Activated T-helper 1 cell treated with anti-CD3 and anti-CD28 coated beads, Interleukin-12 subunit alpha, Interleukin-12 subunit beta, Interleukin-2, Interleukin-4 antibody, amounts not matched to agents 30 ng/mL and 10 ng/mL and 1 ng/mL, durations not matched to agents 14 hours and 24 hours and 36 hours (primary cell): ENCODE data around the gene PPP1R13L. TPM values are rescaled to one million over a fixed set of nuclear protein-coding genes. Genes with fewer than 3 reads are reported as not detected.

Source experiments
- DNase-seq: peaks from one replicate; pipeline ENCODE4 v3.0.0; 2021; ENCODE audit warnings: low spot score
- H3K27ac Mint-ChIP-seq: one replicate; pipeline ENCODE4 v1.8.0; 2021; ENCODE audit warnings: mild to moderate bottlenecking, mixed read lengths
- H3K27me3 Mint-ChIP-seq: one replicate; pipeline ENCODE4 v1.8.0; 2022; ENCODE audit warnings: mild to moderate bottlenecking, moderate library complexity, mixed read lengths; ENCODE audit not compliant: insufficient read depth
- H3K36me3 Mint-ChIP-seq: one replicate; pipeline ENCODE4 v1.8.0; 2021; ENCODE audit warnings: low read depth, mixed read lengths
- H3K4me1 Mint-ChIP-seq: one replicate; pipeline ENCODE4 v1.8.0; 2021; ENCODE audit warnings: low read depth, mixed read lengths
- H3K4me3 Mint-ChIP-seq: one replicate; pipeline ENCODE4 v1.8.0; 2021; ENCODE audit warnings: mild to moderate bottlenecking, moderate library complexity, mixed read lengths
- H3K9me3 Mint-ChIP-seq: one replicate; pipeline ENCODE4 v1.8.0; 2021; ENCODE audit warnings: mixed read lengths
- intact Hi-C: fragments of 100-400 bp; cut with micrococcal nuclease; formaldehyde crosslinking; loops from one replicate; pipeline ENCODE4 v1.15.1; 2024
- total RNA-seq: library from RNA; stranded (reverse); gene quantifications from 2 replicates; pipeline ENCODE4 v1.2.3, GENCODE V29; 2022

The PPP1R13L gene
- total RNA-seq, 1 donor from 2014 or later = 8.9 TPM

GRCh38 chr19:45403272-45403671, 1.6 kb downstream of the PPP1R13L start:
- Mint-ChIP-seq H3K4me1 (peaks cover 49% of the 10 kb centered on the region), H3K4me3 (no peak overlapping the region), H3K36me3 (peaks cover 5% of the 10 kb centered on the region), H3K9me3 (no peaks in the 10 kb centered on the region), H3K27me3 (peaks cover 19% of the 10 kb centered on the region), H3K27ac (no peak overlapping the region)
- no peak for DNase-seq
- intact Hi-C loops = loop anchor here (10.0 kb wide), 1 partner anchor 592 kb away; the partner anchor contains the start of gene CCDC61

DNA sequence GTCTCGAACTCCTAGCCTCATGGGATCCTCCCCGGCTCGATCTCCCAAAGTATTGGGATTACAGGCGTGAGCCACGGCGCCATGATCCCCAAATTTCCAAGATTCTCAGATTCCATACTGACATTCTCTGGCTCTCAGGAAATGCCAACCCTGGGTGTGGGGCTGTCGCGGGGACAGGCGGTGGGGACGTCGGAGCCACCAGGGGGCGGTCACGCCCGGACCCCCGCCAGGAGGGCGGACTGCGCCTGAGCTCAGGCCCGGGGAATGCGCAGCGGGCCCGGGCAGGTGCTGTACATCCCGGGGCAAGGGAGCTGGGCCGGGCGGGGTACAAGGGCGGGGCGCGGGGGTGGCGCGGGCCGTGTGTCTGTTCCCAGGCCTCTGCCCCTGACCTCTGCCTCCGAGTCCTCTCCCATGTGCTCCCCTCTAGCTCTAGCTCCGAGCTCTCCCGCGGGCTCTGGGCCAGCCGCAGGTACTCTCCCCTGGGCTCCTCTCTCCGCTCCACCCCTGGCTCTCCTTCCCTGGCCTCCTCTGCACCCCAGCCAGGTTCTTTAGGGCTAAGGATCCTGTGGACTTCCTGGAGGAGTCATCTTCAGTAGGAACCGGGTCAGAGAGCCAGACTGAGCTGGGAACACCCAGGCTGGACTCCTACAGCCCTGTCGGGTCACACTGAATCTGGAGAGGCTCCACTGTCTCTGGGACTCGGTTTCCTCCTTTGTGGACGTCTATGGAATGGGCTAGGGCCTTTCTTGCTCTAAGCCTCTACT, 2.4 kb downstream of the PPP1R13L start:
- Mint-ChIP-seq H3K4me1 (peaks cover 43% of the 10 kb centered on the region), H3K27me3 (peaks cover 22% of the 10 kb centered on the region), H3K4me3 (no peak overlapping the region), H3K36me3 (peaks cover 5% of the 10 kb centered on the region), H3K9me3 (no peaks in the 10 kb centered on the region), H3K27ac (no peak overlapping the region)
- no peak for DNase-seq
- intact Hi-C loops = loop anchor here (10.0 kb wide), 1 partner anchor 592 kb away; the partner anchor contains the start of gene CCDC61

- Mint-ChIP-seq H3K4me1 (peaks cover 44% of the 10 kb centered on the region), H3K4me3 (no peak overlapping the region), H3K9me3 (no peaks in the 10 kb centered on the region), H3K27me3 (peaks cover 27% of the 10 kb centered on the region), H3K27ac (no peak overlapping the region), H3K36me3 (peaks cover 10% of the 10 kb centered on the region)
- intact Hi-C loops = loop anchor here (10.0 kb wide), 1 partner anchor 593 kb away; the partner anchor contains the start of gene CCDC61
- no peak for DNase-seq
These were observed 3.1 kb downstream of the PPP1R13L start for GRCh38 chr19:45401815-45402214.

- Mint-ChIP-seq H3K9me3 (no peaks in the 10 kb centered on the region), H3K4me3 (no peak overlapping the region), H3K27me3 (peaks cover 33% of the 10 kb centered on the region), H3K27ac (no peak overlapping the region), H3K4me1 (peaks cover 32% of the 10 kb centered on the region), H3K36me3 (peaks cover 11% of the 10 kb centered on the region)
- no peak for DNase-seq
- intact Hi-C loops = loop anchor here (10.0 kb wide), 1 partner anchor 595 kb away; the partner anchor contains the start of gene CCDC61
These were observed 4.7 kb downstream of the PPP1R13L start for GRCh38 chr19:45400192-45400591.

GRCh38 chr19:45395821-45396617, 8.8 kb downstream of the PPP1R13L start:
- no peak for DNase-seq
- Mint-ChIP-seq H3K36me3 (peaks cover 10% of the 10 kb centered on the region), H3K4me3 (no peak overlapping the region), H3K27me3 (peaks cover 22% of the 10 kb centered on the region), H3K27ac (no peak overlapping the region), H3K4me1 (peaks cover 8% of the 10 kb centered on the region), H3K9me3 (no peaks in the 10 kb centered on the region)
- intact Hi-C loops = no loop called here

DNA sequence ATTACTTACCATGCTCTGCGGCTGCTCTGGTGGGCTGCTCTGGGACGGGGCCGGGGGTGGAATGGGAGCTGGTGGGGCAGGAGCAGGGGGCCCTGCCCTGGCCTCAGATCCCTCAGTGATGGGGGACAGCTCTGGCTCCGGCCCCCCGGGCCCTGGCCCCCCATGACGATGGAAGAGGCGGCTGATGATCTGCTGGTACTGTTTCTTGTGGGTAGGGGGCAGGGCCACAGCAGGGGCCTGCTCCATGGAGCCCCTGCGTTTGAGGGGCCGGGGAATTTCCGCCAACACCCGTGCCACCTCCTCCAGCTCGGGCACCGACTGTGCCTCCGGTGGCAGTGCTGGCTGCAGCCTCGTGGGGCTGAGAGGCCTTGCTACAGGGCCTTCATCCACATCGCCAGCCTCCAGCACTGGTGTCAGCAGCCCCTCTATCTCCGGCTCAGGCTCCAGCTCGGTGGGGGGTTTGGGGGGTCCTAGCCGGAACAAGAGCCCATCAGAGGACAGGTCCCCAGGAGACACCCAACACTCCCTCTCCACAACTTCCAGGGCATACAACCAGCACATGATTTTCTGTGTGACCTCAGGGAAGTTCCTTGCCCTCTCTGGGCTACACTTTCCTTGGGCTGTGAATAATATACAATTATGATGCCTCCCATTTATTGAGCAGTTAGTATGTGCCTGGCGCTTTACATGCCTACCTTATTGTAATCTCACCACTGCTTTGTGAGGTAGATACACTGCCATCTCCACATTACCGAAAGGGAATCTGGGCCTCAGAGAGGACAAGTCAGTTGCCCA, 12.8 kb downstream of the PPP1R13L start:
- Mint-ChIP-seq H3K4me1 (no peaks in the 10 kb centered on the region), H3K27me3 (peaks cover 17% of the 10 kb centered on the region), H3K36me3 (peaks cover 4% of the 10 kb centered on the region), H3K9me3 (no peaks in the 10 kb centered on the region), H3K4me3 (no peak overlapping the region), H3K27ac (no peak overlapping the region)
- intact Hi-C loops = no loop called here
- DNase-seq = no peak

DNA sequence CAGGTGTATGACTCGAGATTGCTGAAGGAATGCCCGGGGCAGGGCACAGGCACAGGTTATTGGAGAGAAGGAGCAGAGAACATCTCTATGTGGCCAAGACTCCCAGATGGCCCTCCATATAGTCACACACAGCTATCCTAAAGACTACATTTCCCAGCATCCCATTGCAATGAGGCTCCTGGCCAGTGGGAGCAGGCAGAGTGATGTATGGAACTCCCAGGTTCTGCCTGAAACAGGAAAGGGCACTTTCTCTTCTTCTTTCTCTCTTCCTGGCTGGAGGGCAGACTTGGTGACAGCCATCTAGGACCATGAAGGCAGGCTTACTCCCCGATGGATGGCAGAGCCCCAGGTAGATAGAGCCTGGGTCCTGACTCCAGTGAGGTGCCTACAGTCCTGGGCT, 13.5 kb downstream of the PPP1R13L start:
- peaks cover 2% of the 10 kb centered on the region for H3K36me3 Mint-ChIP-seq
- no peaks in the 10 kb centered on the region for H3K4me1 Mint-ChIP-seq
- intact Hi-C loops = no loop called here
- H3K27ac Mint-ChIP-seq = no peak overlapping the region
- H3K9me3 Mint-ChIP-seq = no peaks in the 10 kb centered on the region
- no peak for DNase-seq
- H3K4me3 Mint-ChIP-seq = no peak overlapping the region
- peaks cover 17% of the 10 kb centered on the region for H3K27me3 Mint-ChIP-seq

DNA sequence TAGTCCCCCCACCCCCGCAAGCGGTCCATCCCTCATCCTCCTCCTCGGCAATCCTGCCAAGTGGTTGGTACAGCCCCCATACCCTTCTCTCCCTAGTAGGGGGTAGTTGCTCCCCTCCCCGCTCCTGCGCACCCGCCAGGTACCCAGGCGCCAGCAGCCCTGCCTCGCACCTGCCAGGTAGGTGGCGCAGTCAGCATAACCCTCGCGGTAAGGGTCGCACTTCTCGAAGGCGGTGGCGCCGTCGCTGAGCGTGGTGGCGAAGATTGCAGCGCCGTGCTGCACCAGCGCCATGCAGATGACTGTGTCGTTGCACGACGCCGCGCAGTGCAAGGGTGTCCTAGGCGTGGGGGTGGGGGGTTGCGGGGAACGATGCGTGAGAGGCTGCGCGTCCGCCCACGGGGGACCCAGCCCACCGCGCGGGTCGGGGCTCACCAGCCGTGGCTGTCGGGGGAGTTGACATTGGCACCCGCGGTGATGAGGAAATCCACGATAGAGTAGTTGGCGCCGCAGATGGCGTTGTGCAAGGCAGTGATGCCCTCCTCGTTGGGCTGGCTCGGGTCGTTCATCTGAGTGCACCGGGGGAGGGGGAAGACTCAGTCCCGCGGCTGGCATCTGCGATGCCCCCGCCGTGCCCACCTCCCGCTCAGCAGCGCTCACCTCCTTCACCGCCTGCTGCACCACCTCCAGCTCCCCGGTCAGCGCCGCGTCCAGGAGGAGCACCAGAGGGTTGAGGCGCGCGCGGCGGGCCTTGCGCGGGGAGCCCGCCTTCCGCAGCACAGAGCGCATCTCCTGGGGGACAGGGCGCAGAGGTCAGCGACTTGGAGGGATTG, 19.3 kb downstream of the PPP1R13L start:
- H3K27me3 Mint-ChIP-seq = peaks cover 21% of the 10 kb centered on the region
- H3K4me3 Mint-ChIP-seq = no peak overlapping the region
- no peaks in the 10 kb centered on the region for H3K4me1 Mint-ChIP-seq
- H3K36me3 Mint-ChIP-seq = no peaks in the 10 kb centered on the region
- DNase-seq = no peak
- intact Hi-C loops = no loop called here
- no peaks in the 10 kb centered on the region for H3K9me3 Mint-ChIP-seq
- no peak overlapping the region for H3K27ac Mint-ChIP-seq

- no peak for DNase-seq
- no peaks in the 10 kb centered on the region for H3K9me3 Mint-ChIP-seq
- H3K27me3 Mint-ChIP-seq = peaks cover 15% of the 10 kb centered on the region
- H3K4me3 Mint-ChIP-seq = no peak overlapping the region
- H3K36me3 Mint-ChIP-seq = no peaks in the 10 kb centered on the region
- H3K27ac Mint-ChIP-seq = no peak overlapping the region
- no peaks in the 10 kb centered on the region for H3K4me1 Mint-ChIP-seq
- intact Hi-C loops = no loop called here
These were observed 22.4 kb downstream of the PPP1R13L start for GRCh38 chr19:45382426-45382825.

GRCh38 chr19:45380107-45380506, 24.8 kb downstream of the PPP1R13L start:
- Mint-ChIP-seq H3K27ac (no peak overlapping the region), H3K27me3 (peaks cover 5% of the 10 kb centered on the region), H3K36me3 (no peaks in the 10 kb centered on the region), H3K4me1 (no peaks in the 10 kb centered on the region), H3K4me3 (no peak overlapping the region), H3K9me3 (no peaks in the 10 kb centered on the region)
- intact Hi-C loops = no loop called here
- no peak for DNase-seq

DNA sequence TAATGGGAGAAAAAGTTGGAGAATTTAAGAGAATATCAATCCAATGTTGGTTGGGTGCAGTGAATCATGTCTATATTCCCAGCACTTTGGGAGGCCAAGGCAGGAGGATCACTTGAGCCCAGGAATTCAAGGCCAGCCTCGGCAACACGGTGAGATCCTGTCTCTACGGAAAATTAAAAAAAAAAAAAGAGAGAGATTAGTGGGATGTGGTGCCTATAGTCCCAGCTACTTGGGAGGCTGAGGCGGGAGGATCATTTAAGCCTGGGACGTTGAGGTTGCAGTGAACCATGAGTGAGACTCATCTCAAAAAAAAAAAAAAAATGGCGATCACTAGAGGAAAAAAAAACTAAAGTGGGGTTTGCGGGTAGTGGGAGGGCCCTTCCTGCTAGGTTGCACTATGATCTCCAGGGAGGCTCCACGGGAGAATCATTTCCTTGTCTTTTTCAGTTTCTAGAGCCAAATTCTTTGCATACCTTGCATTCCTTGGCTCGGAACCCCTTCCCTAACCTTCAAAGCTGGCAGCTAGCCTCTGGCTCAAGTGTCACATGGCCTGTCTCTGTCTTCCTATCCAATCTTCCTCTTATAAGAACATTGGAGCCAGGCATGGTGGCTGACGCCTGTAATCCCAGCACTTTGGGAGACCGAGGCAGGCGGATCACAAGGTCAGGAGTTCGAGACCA, 28.7 kb downstream of the PPP1R13L start:
- intact Hi-C loops = no loop called here
- Mint-ChIP-seq H3K36me3 (no peaks in the 10 kb centered on the region), H3K4me3 (no peak overlapping the region), H3K27me3 (peaks cover 1% of the 10 kb centered on the region), H3K4me1 (no peaks in the 10 kb centered on the region), H3K9me3 (no peaks in the 10 kb centered on the region), H3K27ac (no peak overlapping the region)
- DNase-seq = no peak
